OCI-LY1 (cell line): ENCODE measurements around the gene SATB1.

Experiments used
- EZH2 ChIP-seq: fragments of 200-600 bp; sonication (generic), shearing (Covaris generic); IDR thresholded peaks from 2 replicates; pipeline ENCODE4 v1.8.0; 2017; ENCODE audit warnings: borderline replicate concordance, mixed run types, mild to moderate bottlenecking, antibody characterized with exemption, low read length, moderate library complexity, mixed read lengths
- TF ChIP-seq, protein P1 (sequence below): fragments of 200-600 bp; sonication (generic), shearing (Covaris generic); IDR thresholded peaks from 2 replicates; pipeline ENCODE4 v1.5.1; 2017; ENCODE audit warnings: mild to moderate bottlenecking, antibody characterized with exemption, low read length, moderate library complexity, mixed read lengths

DNA sequence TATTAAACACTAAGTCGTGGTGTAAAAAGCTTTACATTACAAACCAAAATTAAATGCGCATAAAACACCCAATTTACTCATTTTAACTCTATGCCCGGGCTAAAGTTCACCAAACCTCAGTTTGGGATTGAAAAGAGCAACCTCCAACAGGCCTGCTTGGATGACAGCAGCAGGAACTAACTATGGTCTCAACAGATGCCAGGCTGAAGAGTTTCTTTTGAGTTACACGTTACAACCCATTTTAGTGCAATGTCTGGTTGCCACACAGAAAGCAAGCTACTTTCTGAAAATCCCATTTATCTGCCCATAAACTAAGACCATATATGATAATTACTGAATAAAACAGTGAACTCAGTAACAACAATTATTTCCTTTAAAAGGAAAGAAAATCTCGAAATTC, 2.2 kb downstream of the SATB1 start:
- TF ChIP-seq, protein P1, sequence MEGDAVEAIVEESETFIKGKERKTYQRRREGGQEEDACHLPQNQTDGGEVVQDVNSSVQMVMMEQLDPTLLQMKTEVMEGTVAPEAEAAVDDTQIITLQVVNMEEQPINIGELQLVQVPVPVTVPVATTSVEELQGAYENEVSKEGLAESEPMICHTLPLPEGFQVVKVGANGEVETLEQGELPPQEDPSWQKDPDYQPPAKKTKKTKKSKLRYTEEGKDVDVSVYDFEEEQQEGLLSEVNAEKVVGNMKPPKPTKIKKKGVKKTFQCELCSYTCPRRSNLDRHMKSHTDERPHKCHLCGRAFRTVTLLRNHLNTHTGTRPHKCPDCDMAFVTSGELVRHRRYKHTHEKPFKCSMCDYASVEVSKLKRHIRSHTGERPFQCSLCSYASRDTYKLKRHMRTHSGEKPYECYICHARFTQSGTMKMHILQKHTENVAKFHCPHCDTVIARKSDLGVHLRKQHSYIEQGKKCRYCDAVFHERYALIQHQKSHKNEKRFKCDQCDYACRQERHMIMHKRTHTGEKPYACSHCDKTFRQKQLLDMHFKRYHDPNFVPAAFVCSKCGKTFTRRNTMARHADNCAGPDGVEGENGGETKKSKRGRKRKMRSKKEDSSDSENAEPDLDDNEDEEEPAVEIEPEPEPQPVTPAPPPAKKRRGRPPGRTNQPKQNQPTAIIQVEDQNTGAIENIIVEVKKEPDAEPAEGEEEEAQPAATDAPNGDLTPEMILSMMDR = no peak
- no peak for TF ChIP-seq EZH2
